GM12878 (cell line): ENCODE data around the gene ZNF595.
"Not testable (repeated sequence)": the region's sequence is repeated elsewhere in the genome, so short reads cannot be mapped to it uniquely, and the experiment has no call there.

ENCODE experiments used
- ATF3 ChIP-seq: IDR thresholded peaks from 2 replicates; pipeline ENCODE4 v1.6.1; 2011; ENCODE audit warnings: low read depth, mild to moderate bottlenecking, low read length, moderate library complexity, borderline replicate concordance; ENCODE audit errors: extremely low read depth
- EED ChIP-seq: sonication (generic); IDR thresholded peaks from 2 replicates; pipeline ENCODE4 v1.6.1; 2016; ENCODE audit warnings: antibody characterized with exemption, low read depth
- ETV6 ChIP-seq, 2 experiments: fragments of 450-650 bp in 1 of 2; IDR thresholded peaks in 1 of 2; conservative IDR thresholded peaks in 1 of 2; 2 replicates each; pipeline ENCODE4 v1.6.1; 2014; ENCODE audit warnings: antibody characterized with exemption in 1 of 2, borderline replicate concordance in 1 of 2, low read depth in 1 of 2, mild to moderate bottlenecking in 1 of 2, moderate library complexity in 1 of 2
- MAX ChIP-seq: IDR thresholded peaks from 2 replicates; pipeline ENCODE4 v1.6.1; 2012; ENCODE audit warnings: low read depth, low read length, improper control_type of control experiment
- STAT1 ChIP-seq: fragments of 450-650 bp; conservative IDR thresholded peaks from 2 replicates; pipeline ENCODE4 v1.6.1; 2014; ENCODE audit warnings: antibody characterized with exemption, mild to moderate bottlenecking
- STAT3 ChIP-seq: IDR thresholded peaks from 2 replicates; pipeline ENCODE4 v1.6.1; 2011; ENCODE audit warnings: low read depth, low read length, improper control_type of control experiment

- not testable (repeated sequence) for TF ChIP-seq STAT1; STAT3; EED; MAX; ETV6 (conservative IDR thresholded peaks at IDR 0.05 in 1 of 2, IDR thresholded peaks at IDR 0.05 in 1 of 2; ENCODE audit: borderline replicate concordance in 1 of 2, low read depth in 1 of 2); ATF3
These were observed 25.6 kb upstream of the ZNF595 start for GRCh38 chr4:27501-27900.
